ENCODE data around the gene HECTD3. TPM values are rescaled to one million over a fixed set of nuclear protein-coding genes. Genes with fewer than 3 reads are reported as not detected.

HECTD3 gene
- total RNA-seq, 1 experiment from 2014 or later: 12.6 TPM

- BruUV-seq (replicated peaks): no TSS peak
- no peak for TF ChIP-seq CTCF (IDR thresholded peaks at IDR 0.05; ENCODE audit: unreplicated experiment)
- CTCF ChIA-PET: interaction anchor here (0.6 kb wide), 1 partner anchor 170 kb away, joined by 3 read pairs; no protein-coding TSS in a partner anchor
- intact Hi-C loops (cut with micrococcal nuclease; ENCODE audit: unreplicated experiment): no loop called here
- Mint-ChIP-seq H3K36me3 (ENCODE audit: insufficient read depth, unreplicated experiment) (no peaks in the 10 kb centered on the region), H3K27ac (ENCODE audit: unreplicated experiment) (no peak overlapping the region), H3K27me3 (ENCODE audit: unreplicated experiment) (no peaks in the 10 kb centered on the region), H3K9me3 (ENCODE audit: low read depth, unreplicated experiment) (no peaks in the 10 kb centered on the region), H3K4me1 (ENCODE audit: low read depth, unreplicated experiment) (no peaks in the 10 kb centered on the region), H3K4me3 (ENCODE audit: low read depth, unreplicated experiment) (no peak overlapping the region)
- DNase-seq: no peak
These were observed 27.7 kb upstream of the HECTD3 start for GRCh38 chr1:45038661-45039364.

- Mint-ChIP-seq H3K36me3 (ENCODE audit: insufficient read depth, unreplicated experiment) (no peaks in the 10 kb centered on the region), H3K4me1 (ENCODE audit: low read depth, unreplicated experiment) (no peaks in the 10 kb centered on the region), H3K4me3 (ENCODE audit: low read depth, unreplicated experiment) (no peak overlapping the region), H3K9me3 (ENCODE audit: low read depth, unreplicated experiment) (no peaks in the 10 kb centered on the region), H3K27me3 (ENCODE audit: unreplicated experiment) (no peaks in the 10 kb centered on the region), H3K27ac (ENCODE audit: unreplicated experiment) (no peak overlapping the region)
- intact Hi-C loops (cut with micrococcal nuclease; ENCODE audit: unreplicated experiment): no loop called here
- no TSS peak for BruUV-seq (replicated peaks)
- TF ChIP-seq CTCF (IDR thresholded peaks at IDR 0.05; ENCODE audit: unreplicated experiment): no peak
- DNase-seq: no peak
- CTCF ChIA-PET: no interaction called here
These were observed 27.1 kb upstream of the HECTD3 start for GRCh38 chr1:45038240-45038639.

- no TSS peak for BruUV-seq (replicated peaks)
- Mint-ChIP-seq H3K27me3 (ENCODE audit: unreplicated experiment) (no peaks in the 10 kb centered on the region), H3K36me3 (ENCODE audit: insufficient read depth, unreplicated experiment) (no peaks in the 10 kb centered on the region), H3K4me3 (ENCODE audit: low read depth, unreplicated experiment) (no peak overlapping the region), H3K4me1 (ENCODE audit: low read depth, unreplicated experiment) (no peaks in the 10 kb centered on the region), H3K27ac (ENCODE audit: unreplicated experiment) (no peak overlapping the region), H3K9me3 (ENCODE audit: low read depth, unreplicated experiment) (no peaks in the 10 kb centered on the region)
- no peak for TF ChIP-seq CTCF (IDR thresholded peaks at IDR 0.05; ENCODE audit: unreplicated experiment)
- no peak for DNase-seq
- CTCF ChIA-PET: no interaction called here
- intact Hi-C loops (cut with micrococcal nuclease; ENCODE audit: unreplicated experiment): no loop called here
These were observed 26.3 kb upstream of the HECTD3 start for GRCh38 chr1:45037456-45037855.

DNA sequence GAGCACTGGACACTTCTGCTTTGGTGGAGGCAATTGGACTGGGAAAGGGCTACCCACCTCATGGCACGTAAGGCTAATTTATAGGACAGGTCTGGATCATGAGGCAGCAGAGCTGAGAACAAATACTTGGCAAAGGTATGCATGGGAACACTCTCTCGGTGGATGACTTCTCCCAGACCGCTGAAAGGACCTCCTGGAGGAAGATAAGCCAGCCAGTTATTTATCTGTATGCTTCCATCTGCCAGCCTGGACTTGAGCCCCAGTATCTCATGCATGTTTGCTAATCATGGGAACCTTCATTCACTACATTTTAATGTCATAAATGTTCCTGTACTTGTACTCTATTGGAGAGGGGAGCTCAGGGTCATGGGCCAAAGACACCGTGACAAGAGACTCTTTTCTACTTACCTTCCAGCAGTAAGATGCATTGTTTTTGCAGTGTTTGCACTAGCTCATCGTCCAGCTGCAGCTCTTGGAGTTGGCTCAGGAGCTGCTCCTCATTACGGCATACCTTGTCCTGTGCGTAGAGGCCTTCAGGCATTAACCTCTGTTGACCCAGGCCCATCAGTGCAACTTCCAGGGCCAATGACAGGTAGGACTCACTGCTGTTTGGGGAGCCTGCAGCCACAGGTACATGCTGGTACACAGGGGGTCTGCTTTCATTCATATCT, 24.6 kb upstream of the HECTD3 start:
- intact Hi-C loops (cut with micrococcal nuclease; ENCODE audit: unreplicated experiment): no loop called here
- H3K27me3 Mint-ChIP-seq (ENCODE audit: unreplicated experiment): no peaks in the 10 kb centered on the region
- no peak for TF ChIP-seq CTCF (IDR thresholded peaks at IDR 0.05; ENCODE audit: unreplicated experiment)
- no peaks in the 10 kb centered on the region for H3K9me3 Mint-ChIP-seq (ENCODE audit: low read depth, unreplicated experiment)
- no peaks in the 10 kb centered on the region for H3K4me1 Mint-ChIP-seq (ENCODE audit: low read depth, unreplicated experiment)
- CTCF ChIA-PET: no interaction called here
- H3K36me3 Mint-ChIP-seq (ENCODE audit: insufficient read depth, unreplicated experiment): no peaks in the 10 kb centered on the region
- no peak overlapping the region for H3K27ac Mint-ChIP-seq (ENCODE audit: unreplicated experiment)
- DNase-seq: no peak
- no TSS peak for BruUV-seq (replicated peaks)
- H3K4me3 Mint-ChIP-seq (ENCODE audit: low read depth, unreplicated experiment): no peak overlapping the region

Data from Calu3 (cell line).